GM19351 (cell line): ENCODE results near the gene PSMD2.

Experiments used
- ATAC-seq: cut with Tn5 transposase; IDR thresholded peaks from one replicate; pipeline ENCODE4 v1.9.1; 2021; ENCODE audit warnings: mild to moderate bottlenecking, moderate library complexity; ENCODE audit not compliant: unreplicated experiment

PSMD2 gene

GRCh38 chr3:184354121-184354728 lies 55.2 kb downstream of the PSMD2 start:
- ATAC-seq: no peak

- no peak for ATAC-seq
Measured at GRCh38 chr3:184354754-184355153, 55.7 kb downstream of the PSMD2 start.

GRCh38 chr3:184355261-184356040 lies 56.4 kb downstream of the PSMD2 start:
- no peak for ATAC-seq

DNA sequence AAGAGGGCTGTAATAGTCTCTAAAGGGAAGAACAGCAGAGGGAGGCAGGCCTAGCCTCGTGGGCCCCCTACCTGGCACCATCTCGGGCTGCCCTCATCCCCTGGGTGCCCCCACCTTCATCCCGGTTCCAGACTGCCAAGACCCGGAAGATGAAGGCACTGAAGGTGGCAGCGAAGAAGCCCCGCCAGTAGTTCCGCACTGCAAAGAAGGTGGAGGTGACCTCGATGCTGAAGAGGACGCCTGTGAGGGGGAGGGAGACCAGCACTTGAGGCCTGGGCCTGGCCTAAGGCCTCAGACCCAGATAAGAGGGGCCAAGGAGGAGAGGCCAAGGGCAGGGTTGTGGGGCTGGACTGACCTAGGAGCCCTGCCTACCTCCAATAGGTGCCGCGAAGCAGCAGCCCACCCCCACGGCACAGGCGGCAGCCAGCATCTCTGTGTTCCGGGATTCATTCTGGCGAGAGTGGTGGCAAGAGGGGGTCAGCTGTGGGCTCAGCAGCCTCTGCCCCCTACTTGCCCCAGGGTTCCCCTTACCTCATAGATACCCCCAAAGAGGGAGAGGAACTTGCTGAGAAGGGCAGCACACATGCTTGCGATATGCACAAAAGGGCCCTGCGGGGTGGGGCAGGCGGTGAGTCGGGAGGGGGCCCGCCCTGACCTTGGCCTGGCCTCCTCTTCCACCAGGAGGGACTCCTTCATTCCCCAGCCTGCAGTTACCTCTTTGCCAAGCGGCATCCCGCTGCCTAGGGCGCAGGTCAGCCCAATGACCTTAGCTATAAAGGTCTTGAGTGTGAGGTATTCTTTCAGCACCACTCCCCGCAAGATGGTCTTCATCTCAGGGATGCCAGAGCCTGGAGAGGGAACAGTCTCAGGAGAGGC lies 58.4 kb downstream of the PSMD2 start:
- ATAC-seq: no peak

- no peak for ATAC-seq
Measured at GRCh38 chr3:184358124-184358767, 59.2 kb downstream of the PSMD2 start.
